Right hindlimb (tissue), 1 donor: ENCODE data around the gene PLD5.
"Not testable (repeated sequence)": the region's sequence is repeated elsewhere in the genome, so short reads cannot be mapped to it uniquely, and the experiment has no call there.

Source experiments
- DNase-seq: peaks from one replicate; pipeline ENCODE4 v3.0.0-alpha.2; 2018

Gene PLD5

GRCh38 chr1:242206994-242207393 is 317.5 kb downstream of the PLD5 start:
- DNase-seq = no peak

- no peak for DNase-seq
These were observed 318.6 kb downstream of the PLD5 start for GRCh38 chr1:242205622-242206489.

- DNase-seq = no peak
These were observed 321.2 kb downstream of the PLD5 start for GRCh38 chr1:242203262-242203661.

GRCh38 chr1:242201090-242201489 is 323.4 kb downstream of the PLD5 start:
- no peak for DNase-seq

GRCh38 chr1:242199776-242200458 is 324.6 kb downstream of the PLD5 start:
- no peak for DNase-seq

GRCh38 chr1:242197907-242198820 is 326.3 kb downstream of the PLD5 start:
- DNase-seq = no peak

- no peak for DNase-seq
These were observed 327.6 kb downstream of the PLD5 start for GRCh38 chr1:242196914-242197313.

- DNase-seq = no peak
These were observed 328.4 kb downstream of the PLD5 start for GRCh38 chr1:242196101-242196500.

- DNase-seq = no peak
These were observed 334.9 kb downstream of the PLD5 start for GRCh38 chr1:242189591-242189990.

GRCh38 chr1:242187816-242188215 is 336.7 kb downstream of the PLD5 start:
- DNase-seq = no peak

GRCh38 chr1:242187171-242187570 is 337.3 kb downstream of the PLD5 start:
- no peak for DNase-seq

GRCh38 chr1:242185731-242186130 is 338.8 kb downstream of the PLD5 start:
- DNase-seq = no peak

GRCh38 chr1:242184955-242185354 is 339.5 kb downstream of the PLD5 start:
- no peak for DNase-seq

GRCh38 chr1:242179767-242180166 is 344.7 kb downstream of the PLD5 start:
- not testable (repeated sequence) for DNase-seq

- DNase-seq = no peak
These were observed 345.4 kb downstream of the PLD5 start for GRCh38 chr1:242178924-242179708.

GRCh38 chr1:242178436-242178835 is 346.1 kb downstream of the PLD5 start:
- DNase-seq = no peak

- DNase-seq = no peak
These were observed 362.4 kb downstream of the PLD5 start for GRCh38 chr1:242162140-242162539.

- DNase-seq = no peak
These were observed 377.2 kb downstream of the PLD5 start for GRCh38 chr1:242147096-242147976.

GRCh38 chr1:242146652-242147051 is 377.8 kb downstream of the PLD5 start:
- DNase-seq = no peak

- no peak for DNase-seq
These were observed 383.7 kb downstream of the PLD5 start for GRCh38 chr1:242140836-242141235.

- DNase-seq = no peak
These were observed 384.5 kb downstream of the PLD5 start for GRCh38 chr1:242139986-242140385.
